H1 (cell line): ENCODE data around the gene INKA2. TPM values are rescaled to one million over a fixed set of nuclear protein-coding genes. Genes with fewer than 3 reads are reported as not detected.
A peak's percentile ranks its signal among the peaks of the same experiment; 100 is the strongest.

ENCODE experiments used
- CTCF ChIA-PET: fragments of 300-600 bp; sonication (Branson Sonifier 250); formaldehyde crosslinking; loops from one replicate; lab custom pipeline; 2021; ENCODE audit not compliant: partially characterized antibody; lab: Charles Lee
- POLR2A ChIA-PET: fragments of 300-600 bp; sonication (Branson Sonifier 250); formaldehyde crosslinking; loops from one replicate; lab custom pipeline; 2021; ENCODE audit warnings: inconsistent platforms; ENCODE audit not compliant: partially characterized antibody; lab: Charles Lee
- DNase-seq, 2 experiments: peaks; one replicate each; pipeline versions ENCODE4 v3.0.0 to v3.0.0-alpha.2; 2010 to 2022; ENCODE audit warnings: low spot score in 2 of 2, low read depth in 1 of 2, mixed read lengths in 1 of 2
- FAIRE-seq: peaks from 2 replicates; lab custom pipeline; 2011; peaks lifted over from hg19 to GRCh38; lab: Jason Lieb, UNC
- H2AFZ ChIP-seq: 2 replicates; pipeline ENCODE4 v1.8.1; 2012; ENCODE audit warnings: low read length, inconsistent platforms
- H2AK5ac ChIP-seq: 2 replicates; pipeline ENCODE4 v1.6.1; 2013; ENCODE audit warnings: low read depth, low read length
- H2BK120ac ChIP-seq: replicated peaks from 2 replicates; pipeline ENCODE3; 2013; ENCODE audit warnings: low read depth, low read length, inconsistent platforms
- H2BK12ac ChIP-seq: 2 replicates; pipeline ENCODE4 v1.6.1; 2013; ENCODE audit warnings: low read depth, low read length
- H2BK15ac ChIP-seq: 2 replicates; pipeline ENCODE4 v1.6.1; 2013; ENCODE audit warnings: low read length
- H2BK20ac ChIP-seq: 2 replicates; pipeline ENCODE4 v1.6.1; 2013; ENCODE audit warnings: low read length
- H2BK5ac ChIP-seq: 2 replicates; pipeline ENCODE4 v1.6.1; 2013; ENCODE audit warnings: low read depth, low read length
- H3K14ac ChIP-seq: 2 replicates; pipeline ENCODE4 v1.6.1; 2013; ENCODE audit warnings: inconsistent platforms; ENCODE audit not compliant: insufficient read length
- H3K18ac ChIP-seq: 2 replicates; pipeline ENCODE4 v1.6.1; 2013; ENCODE audit warnings: low read length; ENCODE audit errors: extremely low read depth
- H3K23ac ChIP-seq: 2 replicates; pipeline ENCODE4 v1.6.1; 2013; ENCODE audit warnings: inconsistent platforms; ENCODE audit not compliant: insufficient read length
- H3K23me2 ChIP-seq: 2 replicates; pipeline ENCODE4 v1.6.1; 2013; ENCODE audit warnings: low read depth, low read length
- H3K27ac ChIP-seq: 2 replicates; pipeline ENCODE4 v1.6.1; 2011; ENCODE audit warnings: low read depth, low read length, inconsistent platforms
- H3K27me3 ChIP-seq, 4 experiments: replicated peaks in 1 of 4; 1 replicate in 1 of 4; 2 replicates in 3 of 4; pipeline versions ENCODE4 v1.6.1 to v1.8.1; 2011 to 2013; ENCODE audit warnings: low read length in 3 of 4, mild to moderate bottlenecking in 3 of 4, inconsistent platforms in 2 of 4, mixed read lengths in 2 of 4, moderate library complexity in 1 of 4; ENCODE audit not compliant: control insufficient read depth in 3 of 4, insufficient read depth in 3 of 4; ENCODE audit errors: extremely low read depth in 1 of 4
- H3K36me3 ChIP-seq, 4 experiments: 2 replicates each; pipeline versions ENCODE4 v1.6.1 to v1.8.1; 2011 to 2013; ENCODE audit warnings: mild to moderate bottlenecking in 4 of 4, low read length in 3 of 4, moderate library complexity in 2 of 4, control low read depth in 1 of 4, inconsistent platforms in 1 of 4; ENCODE audit not compliant: insufficient read depth in 4 of 4, control insufficient read depth in 2 of 4
- H3K4ac ChIP-seq: replicated peaks from 2 replicates; pipeline ENCODE3; 2013; ENCODE audit warnings: low read length, low read depth, mixed read lengths, inconsistent platforms; ENCODE audit not compliant: insufficient read length
- H3K4me1 ChIP-seq, 4 experiments: replicated peaks in 1 of 4; 1 replicate in 1 of 4; 2 replicates in 3 of 4; pipeline versions ENCODE4 v1.6.1 to v1.8.1; 2011 to 2013; ENCODE audit warnings: low read length in 3 of 4, inconsistent platforms in 2 of 4, mixed read lengths in 1 of 4; ENCODE audit not compliant: insufficient read depth in 4 of 4, control insufficient read depth in 3 of 4
- H3K4me2 ChIP-seq, 2 experiments: 2 replicates each; pipeline versions ENCODE4 v1.6.1 to v1.8.1; 2011 to 2013; ENCODE audit warnings: low read depth in 2 of 2, low read length in 2 of 2, control low read depth in 1 of 2, inconsistent platforms in 1 of 2, mild to moderate bottlenecking in 1 of 2; ENCODE audit not compliant: insufficient read depth in 1 of 2
- H3K4me3 ChIP-seq, 4 experiments: fragments of 200-600, 300-600 bp in 1 of 4; sonication (generic), shearing (Covaris generic), sonication (Bioruptor Twin) in 1 of 4; 2 replicates each; pipeline versions ENCODE4 v1.5.1 to v1.8.1; 2011 to 2016; ENCODE audit warnings: low read length in 4 of 4, low read depth in 3 of 4, control low read depth in 2 of 4, inconsistent platforms in 2 of 4, mild to moderate bottlenecking in 2 of 4, mixed read lengths in 1 of 4, moderate library complexity in 1 of 4; ENCODE audit not compliant: insufficient read depth in 2 of 4; ENCODE audit errors: extremely low read depth in 1 of 4
- H3K56ac ChIP-seq: replicated peaks from 2 replicates; pipeline ENCODE3; 2013; ENCODE audit warnings: low read depth, mild to moderate bottlenecking, mixed read lengths, low read length, inconsistent platforms; ENCODE audit not compliant: insufficient read length
- H3K79me1 ChIP-seq: 2 replicates; pipeline ENCODE4 v1.6.1; 2013; ENCODE audit warnings: low read depth, low read length, control low read depth
- H3K79me2 ChIP-seq, 2 experiments: 2 replicates each; pipeline versions ENCODE4 v1.6.1 to v1.8.1; 2012 to 2013; ENCODE audit warnings: low read length in 2 of 2, mild to moderate bottlenecking in 2 of 2, inconsistent platforms in 1 of 2; ENCODE audit not compliant: insufficient read depth in 2 of 2, control insufficient read depth in 1 of 2
- H3K9ac ChIP-seq, 4 experiments: replicated peaks in 1 of 4; 1 replicate in 1 of 4; 2 replicates in 3 of 4; pipeline versions ENCODE4 v1.6.1 to v1.8.1; 2011 to 2013; ENCODE audit warnings: low read depth in 3 of 4, low read length in 3 of 4, control low read depth in 2 of 4, mild to moderate bottlenecking in 2 of 4, moderate library complexity in 2 of 4, inconsistent platforms in 1 of 4; ENCODE audit errors: extremely low read depth in 1 of 4
- H3K9me3 ChIP-seq, 2 experiments: 2 replicates each; pipeline versions ENCODE4 v1.6.1 to v1.8.1; 2012 to 2013; ENCODE audit warnings: mild to moderate bottlenecking in 2 of 2, moderate library complexity in 2 of 2, control low read depth in 1 of 2, inconsistent platforms in 1 of 2, low read depth in 1 of 2, low read length in 1 of 2, mixed read lengths in 1 of 2; ENCODE audit not compliant: insufficient read depth in 2 of 2
- H4K20me1 ChIP-seq, 2 experiments: replicated peaks in 1 of 2; 2 replicates each; pipeline versions ENCODE3 to v1.8.1; 2011 to 2013; ENCODE audit warnings: inconsistent platforms in 2 of 2, low read length in 2 of 2, mild to moderate bottlenecking in 1 of 2; ENCODE audit not compliant: insufficient read depth in 2 of 2, control insufficient read depth in 1 of 2
- H4K5ac ChIP-seq: 2 replicates; pipeline ENCODE4 v1.6.1; 2013; ENCODE audit warnings: low read length, low read depth, mixed read lengths, inconsistent platforms; ENCODE audit not compliant: insufficient read length
- H4K8ac ChIP-seq: 2 replicates; pipeline ENCODE4 v1.8.0; 2013; ENCODE audit warnings: mild to moderate bottlenecking, moderate library complexity, low read length, inconsistent platforms; ENCODE audit not compliant: insufficient read depth; ENCODE audit errors: extremely low read depth
- H4K91ac ChIP-seq: replicated peaks from 2 replicates; pipeline ENCODE3; 2013; ENCODE audit warnings: low read length, mixed read lengths, inconsistent platforms; ENCODE audit not compliant: insufficient read length
- BRCA1 ChIP-seq: IDR thresholded peaks from 2 replicates; pipeline ENCODE4 v1.6.1; 2012; ENCODE audit warnings: low read depth, low read length, improper control_type of control experiment
- CHD2 ChIP-seq: IDR thresholded peaks from 2 replicates; pipeline ENCODE4 v1.6.1; 2012; ENCODE audit warnings: low read length, improper control_type of control experiment
- CREB1 ChIP-seq: IDR thresholded peaks from 2 replicates; pipeline ENCODE4 v1.6.1; 2012; ENCODE audit warnings: inconsistent platforms
- GABPA ChIP-seq: IDR thresholded peaks from 2 replicates; pipeline ENCODE4 v1.6.1; 2011; ENCODE audit warnings: mild to moderate bottlenecking, low read length, moderate library complexity, borderline replicate concordance; ENCODE audit not compliant: insufficient read depth
- NANOG ChIP-seq: IDR thresholded peaks from 2 replicates; pipeline ENCODE4 v1.6.1; 2011; ENCODE audit warnings: low read length, low read depth, mild to moderate bottlenecking, inconsistent platforms; ENCODE audit not compliant: insufficient read depth, poor library complexity, severe bottlenecking
- RNF2 ChIP-seq: fragments of 200-900, 300-1000 bp; sonication (generic); IDR thresholded peaks from 2 replicates; pipeline ENCODE4 v1.7.1; 2016; ENCODE audit warnings: borderline replicate concordance, low read depth, mild to moderate bottlenecking, antibody characterized with exemption, low read length; ENCODE audit not compliant: poor library complexity, severe bottlenecking; ENCODE audit errors: missing control alignments
- SAP30 ChIP-seq: fragments of 300-600 bp; sonication (generic); IDR thresholded peaks from 2 replicates; pipeline ENCODE4 v1.7.1; 2012; ENCODE audit warnings: low read length, moderate library complexity, mild to moderate bottlenecking, inconsistent platforms; ENCODE audit not compliant: insufficient read depth, insufficient replicate concordance
- SIX5 ChIP-seq: IDR thresholded peaks from 2 replicates; pipeline ENCODE4 v1.6.1; 2011; ENCODE audit warnings: mild to moderate bottlenecking, low read depth, low read length
- TCF12 ChIP-seq: IDR thresholded peaks from 2 replicates; pipeline ENCODE4 v1.6.1; 2011; ENCODE audit warnings: low read depth, mild to moderate bottlenecking, low read length
- WGBS, 2 experiments: shearing (Covaris generic) in 1 of 2; methylation state at CpG; one replicate each; pipeline versions ENCODE4 v1.1.6 to v1.1.7; 2013 to 2015; ENCODE audit warnings: low lambda C conversion rate in 2 of 2, mixed read lengths in 2 of 2, inconsistent platforms in 1 of 2, low coverage in 1 of 2, missing lambda C conversion rate in 1 of 2; ENCODE audit not compliant: insufficient replicate concordance in 2 of 2, insufficient coverage in 1 of 2, insufficient read length in 1 of 2; ENCODE audit errors: extremely low coverage in 1 of 2, missing lambda C conversion rate in 1 of 2; 5-methylcytosine and 5-hydroxymethylcytosine counted together
- polyA plus RNA-seq, 7 experiments: library from polyadenylated mRNA; depleted of rRNA in 3 of 7; stranded (reverse) in 5 of 7; unstranded in 2 of 7; fragments of >200 nt in 5 of 7; fragments of 200-250 nt in 2 of 7; gene quantifications; 1 replicate in 5 of 7; 2 replicates in 1 of 7; 4 replicates in 1 of 7; pipeline versions ENCODE4 v1.2.1 to v1.2.3, GENCODE V29; 2011 to 2013; ENCODE audit warnings: missing spikeins in 2 of 7, mixed read lengths in 2 of 7
- total RNA-seq: library from RNA; stranded (reverse); fragmentation: NEBNext Ultra II Directional; extraction: Animal tissue kit (Norgen Biotek cat#: 25700); gene quantifications from 2 replicates; pipeline ENCODE4 v1.2.1, GENCODE V29; 2021
- TF ChIP-seq, protein P1 (sequence below): IDR thresholded peaks from 2 replicates; pipeline ENCODE4 v1.6.1; 2011; ENCODE audit warnings: low read depth, mild to moderate bottlenecking, low read length; ENCODE audit not compliant: insufficient read depth

The INKA2 gene
- total and polyA plus RNA-seq, 2 of the 8 experiments (the other 6 are each of a cell fraction or from before 2014, with no cell fraction given) = 4.2 to 11.5 TPM

DNA sequence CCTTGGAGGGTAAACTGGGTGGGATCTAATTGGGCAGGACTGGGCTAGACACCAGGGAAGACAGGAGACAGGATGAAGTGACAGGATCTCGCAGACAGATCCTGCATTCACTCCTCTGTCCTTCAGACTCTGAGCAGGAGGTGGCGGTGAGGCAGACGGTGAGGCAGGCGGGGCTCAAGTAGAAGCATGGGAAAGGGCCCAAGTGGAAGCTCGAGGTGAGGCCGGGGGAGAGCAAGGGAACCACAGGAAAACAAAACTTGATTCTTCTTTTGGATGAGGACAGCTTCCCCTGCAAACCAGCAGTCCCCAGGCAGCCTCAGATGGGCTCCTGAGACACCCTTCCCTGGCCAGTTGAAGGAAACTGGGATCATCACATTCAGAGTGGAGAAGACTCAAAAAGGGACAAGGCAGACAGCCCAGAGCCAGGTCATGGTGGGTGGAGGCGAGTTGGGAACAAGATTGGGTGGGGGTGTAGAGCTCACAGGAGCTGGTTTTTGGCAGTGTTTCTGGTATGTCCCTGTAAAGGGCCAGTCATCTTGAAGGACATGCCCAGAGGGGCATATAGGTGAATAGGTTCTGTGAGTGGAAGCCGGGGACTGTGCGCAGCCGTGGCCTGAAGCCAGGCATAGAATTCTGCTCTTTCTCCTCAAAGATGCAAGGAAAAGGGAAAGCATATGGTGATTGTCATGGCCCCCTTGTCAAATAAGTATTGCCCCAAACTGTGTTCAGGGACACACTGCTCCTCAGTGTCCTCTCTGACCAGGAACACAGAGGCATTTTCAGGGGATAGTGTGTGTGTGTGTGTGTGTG, 18.0 kb downstream of the INKA2 start:
- peak overlapping the region; percentile 43; the same call in 1 of the 2 replicates for H2AK5ac ChIP-seq
- POLR2A ChIA-PET = interaction anchor here (1.0 to 18.0 kb wide), 8 partner anchors 16 to 592 kb away, joined by 3 to 343 read pairs (median 4); partner anchors contain the start of genes DDX20 and INKA2
- no peak for FAIRE-seq
- TF ChIP-seq BRCA1 (no peak), RNF2 (no peak), CHD2 (no peak), SAP30 (no peak), SIX5 (no peak), CREB1 (no peak), GABPA (no peak), NANOG (no peak), TCF12 (no peak)
- TF ChIP-seq, protein P1, sequence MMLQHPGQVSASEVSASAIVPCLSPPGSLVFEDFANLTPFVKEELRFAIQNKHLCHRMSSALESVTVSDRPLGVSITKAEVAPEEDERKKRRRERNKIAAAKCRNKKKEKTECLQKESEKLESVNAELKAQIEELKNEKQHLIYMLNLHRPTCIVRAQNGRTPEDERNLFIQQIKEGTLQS = no peak

More for the DNA sequence above, 18.0 kb downstream of the INKA2 start:
- Histone ChIP-seq H4K20me1 (peaks cover 0 to 1% of the 10 kb centered on the region in 2 experiments), H3K27me3 (no peaks in the 10 kb centered on the region; a peak in 1 of 7 replicates), H4K91ac (peak overlapping the region; percentile 66), H3K36me3 (no peaks in the 10 kb centered on the region), H2BK5ac (peak overlapping the region; percentile 49; the same call in 1 of the 2 replicates), H3K9ac (no peak overlapping the region), H2BK20ac (peak overlapping the region; percentile 68), H3K79me1 (no peaks in the 10 kb centered on the region), H2BK15ac (no peak overlapping the region; the same call in 1 of the 2 replicates), H4K5ac (no peak overlapping the region), H3K9me3 (no peaks in the 10 kb centered on the region), H3K27ac (no peak overlapping the region), H2BK120ac (no peak overlapping the region), H3K56ac (no peak overlapping the region), H3K4me3 (no peak overlapping the region), H3K23ac (no peak overlapping the region), H3K79me2 (no peaks in the 10 kb centered on the region), H3K18ac (peak overlapping the region; percentile 25; the same call in 1 of the 2 replicates), H4K8ac (no peak overlapping the region; the same call in 1 of the 2 replicates), H2BK12ac (0 out of 2 replicates have a peak overlapping the region, but pooled peaks have one; percentile 41), H3K4ac (no peak overlapping the region), H2AFZ (no peak overlapping the region), H3K14ac (no peak overlapping the region), H3K23me2 (no peaks in the 10 kb centered on the region; the same call in none of the 2 replicates), H3K4me1 (peaks cover 2 to 21% (median 14%) of the 10 kb centered on the region in 4 experiments), H3K4me2 (peak overlapping the region; percentile 22 to 29; a peak in 2 of 4 replicates)
- WGBS, 2 experiments = 74% methylated on average over 10 of the region's 10 CpGs; no CpG with 5 or more reads in 1 of the 2 experiments
- DNase-seq = peak in 1 of 2 experiments; percentile 50
- CTCF ChIA-PET = interaction anchor here (0.5 to 42.0 kb wide), 5 partner anchors 23 to 145 kb away, joined by 3 to 1070 read pairs (median 3); partner anchors contain the start of genes DDX20 and INKA2
